Caco-2 (cell line): ENCODE measurements around the gene WWOX. TPM values are rescaled to one million over a fixed set of nuclear protein-coding genes. Genes with fewer than 3 reads are reported as not detected.

ENCODE experiments used
- BruUV-seq: library from RNA; stranded (reverse); fragments of 400-500 nt; replicated peaks from 2 replicates; lab custom pipeline; 2021; lab: Mats Ljungman, UMichigan
- CTCF ChIA-PET: fragments of 300-600 bp; sonication (Branson Sonifier 250); formaldehyde crosslinking; loops from one replicate; lab custom pipeline; 2022; ENCODE audit warnings: antibody characterized with exemption; lab: Charles Lee
- POLR2A ChIA-PET: fragments of 300-600 bp; sonication (Branson Sonifier 250); formaldehyde crosslinking; loops from one replicate; lab custom pipeline; 2022; ENCODE audit warnings: antibody characterized with exemption; lab: Charles Lee
- DNase-seq, 2 experiments: peaks; one replicate each; pipeline versions ENCODE4 v3.0.0 to v3.0.0-alpha.2; 2020 to 2022
- H3K27me3 ChIP-seq: replicated peaks from 2 replicates; pipeline ENCODE4 v1.6.0; 2011; ENCODE audit warnings: low read length; ENCODE audit not compliant: control insufficient read depth, insufficient read depth
- H3K36me3 ChIP-seq: 2 replicates; pipeline ENCODE4 v1.5.1; 2011; ENCODE audit warnings: low read length; ENCODE audit not compliant: control insufficient read depth, insufficient read depth
- H3K4me1 ChIP-seq: fragments of 250-450 bp; sonication (Bioruptor Pico); 2 replicates; pipeline ENCODE4 v1.5.1; 2020; ENCODE audit warnings: mild to moderate bottlenecking
- H3K4me3 ChIP-seq: 2 replicates; pipeline ENCODE4 v1.5.1; 2011; ENCODE audit warnings: low read depth, mild to moderate bottlenecking, control low read depth, low read length
- H3K9me3 ChIP-seq: fragments of 250-450 bp; sonication (Bioruptor Pico); 2 replicates; pipeline ENCODE4 v1.5.1; 2020; ENCODE audit warnings: mild to moderate bottlenecking, moderate library complexity
- H3K27ac Mint-ChIP-seq: one replicate; pipeline ENCODE4 v1.8.0; 2022; ENCODE audit warnings: mixed read lengths; ENCODE audit not compliant: unreplicated experiment
- H3K27me3 Mint-ChIP-seq: one replicate; pipeline ENCODE4 v1.8.0; 2022; ENCODE audit warnings: mixed read lengths; ENCODE audit not compliant: insufficient read depth, unreplicated experiment
- H3K36me3 Mint-ChIP-seq: one replicate; pipeline ENCODE4 v1.8.0; 2022; ENCODE audit warnings: mild to moderate bottlenecking, mixed read lengths; ENCODE audit not compliant: insufficient read depth, unreplicated experiment
- H3K4me1 Mint-ChIP-seq: one replicate; pipeline ENCODE4 v1.8.0; 2022; ENCODE audit warnings: low read depth, mixed read lengths; ENCODE audit not compliant: unreplicated experiment
- H3K4me3 Mint-ChIP-seq: one replicate; pipeline ENCODE4 v1.8.0; 2022; ENCODE audit warnings: mild to moderate bottlenecking, moderate library complexity, mixed read lengths; ENCODE audit not compliant: unreplicated experiment
- H3K9me3 Mint-ChIP-seq: one replicate; pipeline ENCODE4 v1.8.0; 2022; ENCODE audit warnings: mixed read lengths; ENCODE audit not compliant: unreplicated experiment
- CTCF ChIP-seq, 2 experiments: fragments of 200-600 bp in 1 of 2; IDR thresholded peaks; 1 replicate in 1 of 2; 2 replicates in 1 of 2; pipeline versions ENCODE4 v1.5.1 to v1.8.0; 2011 to 2022; ENCODE audit warnings: antibody characterized with exemption in 1 of 2, control low read depth in 1 of 2, inconsistent platforms in 1 of 2, low read depth in 1 of 2, low read length in 1 of 2, mild to moderate bottlenecking in 1 of 2, moderate library complexity in 1 of 2; ENCODE audit not compliant: insufficient read depth in 1 of 2, severe bottlenecking in 1 of 2, unreplicated experiment in 1 of 2
- intact Hi-C: fragments of 100-400 bp; cut with micrococcal nuclease; formaldehyde crosslinking; loops from one replicate; pipeline ENCODE4 v1.10.0; 2022; ENCODE audit not compliant: unreplicated experiment
- total RNA-seq: library from RNA; stranded (reverse); gene quantifications from 2 replicates; pipeline ENCODE4 v1.2.3, GENCODE V29; 2022

Gene WWOX
- total RNA-seq, 1 experiment from 2014 or later = 45.0 TPM

- no TSS peak for BruUV-seq
- intact Hi-C loops = no loop called here
- no peaks in the 10 kb centered on the region for H3K27me3 ChIP-seq
- H3K27ac Mint-ChIP-seq = no peak overlapping the region
- no peaks in the 10 kb centered on the region for H3K36me3 ChIP-seq
- H3K27me3 Mint-ChIP-seq = no peaks in the 10 kb centered on the region
- H3K4me3 Mint-ChIP-seq = no peak overlapping the region
- CTCF ChIA-PET = no interaction called here
- H3K4me1 Mint-ChIP-seq = peaks cover 10% of the 10 kb centered on the region
- no peaks in the 10 kb centered on the region for H3K4me1 ChIP-seq
- no peak for DNase-seq
- H3K9me3 ChIP-seq = no peaks in the 10 kb centered on the region
- POLR2A ChIA-PET = no interaction called here
- H3K36me3 Mint-ChIP-seq = no peaks in the 10 kb centered on the region
- no peaks in the 10 kb centered on the region for H3K9me3 Mint-ChIP-seq
- TF ChIP-seq CTCF (IDR thresholded peaks at IDR 0.05; ENCODE audit: insufficient read depth in 1 of 2, low read depth in 1 of 2, low read length in 1 of 2, severe bottlenecking in 1 of 2, unreplicated experiment in 1 of 2) = no peak
- H3K4me3 ChIP-seq = no peak overlapping the region
Observed at GRCh38 chr16:78224342-78224741, 124.9 kb downstream of the WWOX start.

GRCh38 chr16:78225919-78226318, 126.5 kb downstream of the WWOX start:
- Mint-ChIP-seq H3K27me3 (no peaks in the 10 kb centered on the region), H3K9me3 (no peaks in the 10 kb centered on the region), H3K27ac (no peak overlapping the region), H3K4me1 (peaks cover 18% of the 10 kb centered on the region), H3K36me3 (no peaks in the 10 kb centered on the region), H3K4me3 (no peak overlapping the region)
- peaks cover 6% of the 10 kb centered on the region for H3K4me1 ChIP-seq
- no TSS peak for BruUV-seq
- no peak for DNase-seq
- H3K36me3 ChIP-seq = no peaks in the 10 kb centered on the region
- intact Hi-C loops = loop anchor here (5.0 kb wide), 1 partner anchor 346 kb away; no protein-coding TSS in a partner anchor
- no peaks in the 10 kb centered on the region for H3K27me3 ChIP-seq
- CTCF ChIA-PET = no interaction called here
- TF ChIP-seq CTCF (IDR thresholded peaks at IDR 0.05; ENCODE audit: insufficient read depth in 1 of 2, low read depth in 1 of 2, low read length in 1 of 2, severe bottlenecking in 1 of 2, unreplicated experiment in 1 of 2) = no peak
- H3K9me3 ChIP-seq = no peaks in the 10 kb centered on the region
- no peak overlapping the region for H3K4me3 ChIP-seq
- POLR2A ChIA-PET = no interaction called here

- no peaks in the 10 kb centered on the region for H3K27me3 Mint-ChIP-seq
- peak; percentile 53 to 56 for DNase-seq
- no peaks in the 10 kb centered on the region for H3K36me3 ChIP-seq
- H3K36me3 Mint-ChIP-seq = no peaks in the 10 kb centered on the region
- no peak overlapping the region for H3K4me3 Mint-ChIP-seq
- peak overlapping the region; percentile 28 for H3K27ac Mint-ChIP-seq
- H3K4me1 Mint-ChIP-seq = peaks cover 18% of the 10 kb centered on the region
- no peaks in the 10 kb centered on the region for H3K9me3 Mint-ChIP-seq
- H3K9me3 ChIP-seq = no peaks in the 10 kb centered on the region
- ChIA-PET CTCF (interaction anchor here (0.6 kb wide), 2 partner anchors 13 to 313 kb away, joined by 3 read pairs; no protein-coding TSS in a partner anchor), POLR2A (no interaction called here)
- peaks cover 17% of the 10 kb centered on the region for H3K4me1 ChIP-seq
- intact Hi-C loops = loop anchor here (5.0 kb wide), 1 partner anchor 344 kb away; no protein-coding TSS in a partner anchor
- no peak overlapping the region for H3K4me3 ChIP-seq
- no peaks in the 10 kb centered on the region for H3K27me3 ChIP-seq
- BruUV-seq = no TSS peak
- TF ChIP-seq CTCF (IDR thresholded peaks at IDR 0.05; ENCODE audit: insufficient read depth in 1 of 2, low read depth in 1 of 2, low read length in 1 of 2, severe bottlenecking in 1 of 2, unreplicated experiment in 1 of 2) = peak; percentile 23 to 35
Observed at GRCh38 chr16:78227855-78228254, 128.4 kb downstream of the WWOX start.
